Inflammatory macrophage treated with lipopolysaccharide for 4 hours (primary cell): Measurements from ENCODE around the gene NONO.
"Not testable (repeated sequence)": the region's sequence is repeated elsewhere in the genome, so short reads cannot be mapped to it uniquely, and the experiment has no call there.

Source experiments
- DNase-seq: peaks from one replicate; pipeline ENCODE4 v3.0.0-alpha.2; 2020

NONO gene, protein sequence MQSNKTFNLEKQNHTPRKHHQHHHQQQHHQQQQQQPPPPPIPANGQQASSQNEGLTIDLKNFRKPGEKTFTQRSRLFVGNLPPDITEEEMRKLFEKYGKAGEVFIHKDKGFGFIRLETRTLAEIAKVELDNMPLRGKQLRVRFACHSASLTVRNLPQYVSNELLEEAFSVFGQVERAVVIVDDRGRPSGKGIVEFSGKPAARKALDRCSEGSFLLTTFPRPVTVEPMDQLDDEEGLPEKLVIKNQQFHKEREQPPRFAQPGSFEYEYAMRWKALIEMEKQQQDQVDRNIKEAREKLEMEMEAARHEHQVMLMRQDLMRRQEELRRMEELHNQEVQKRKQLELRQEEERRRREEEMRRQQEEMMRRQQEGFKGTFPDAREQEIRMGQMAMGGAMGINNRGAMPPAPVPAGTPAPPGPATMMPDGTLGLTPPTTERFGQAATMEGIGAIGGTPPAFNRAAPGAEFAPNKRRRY

GRCh38 chrX:71283403-71284143 is at the start of gene NONO:
TSS of gene NONO (plus strand) at chrX:71283635. CDS start at chrX:71290638, 7,003 bp downstream.
- peak; percentile 98 for DNase-seq

GRCh38 chrX:71235482-71235881 is 48.0 kb upstream of the NONO start:
- DNase-seq = no peak

DNA sequence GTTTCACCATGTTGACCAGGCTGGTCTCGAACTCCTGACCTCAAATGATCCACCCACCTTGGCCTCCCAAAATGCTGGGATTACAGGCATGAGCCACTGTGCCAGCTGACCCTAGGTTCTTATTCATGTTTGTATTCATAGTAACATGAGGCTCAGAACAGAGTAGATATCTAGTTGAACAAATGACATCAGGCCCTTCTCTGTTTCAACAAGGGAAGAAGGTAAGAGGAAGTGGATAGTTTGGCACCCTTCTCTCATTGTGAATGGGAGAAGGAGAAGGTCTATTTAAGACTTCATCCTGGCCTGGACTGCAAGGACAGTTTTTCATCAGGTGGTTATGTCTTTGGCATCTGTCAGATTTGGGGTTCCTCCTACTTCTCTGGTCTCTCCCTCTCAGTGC is 46.6 kb upstream of the NONO start:
- peak; percentile 71 for DNase-seq

DNA sequence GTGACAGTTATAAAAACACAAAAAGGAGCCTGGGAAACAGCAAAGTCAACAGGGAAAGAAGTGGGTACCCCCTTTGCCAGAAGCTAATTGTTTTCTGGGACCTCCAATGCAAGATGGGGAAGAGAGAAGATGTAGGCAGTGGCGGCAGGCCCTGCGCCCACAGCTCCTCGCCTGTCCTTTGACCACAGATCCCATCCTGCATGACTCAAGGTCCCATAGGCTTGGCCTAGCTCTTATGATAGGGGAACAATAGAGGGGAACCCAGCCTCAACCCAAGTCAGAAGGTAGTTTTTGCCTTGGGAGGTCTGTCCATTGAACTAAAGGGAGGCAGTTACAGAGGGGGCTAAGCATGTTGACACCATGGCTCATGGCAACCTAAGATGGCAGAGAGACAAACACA is 43.7 kb upstream of the NONO start:
- peak; percentile 44 for DNase-seq

DNA sequence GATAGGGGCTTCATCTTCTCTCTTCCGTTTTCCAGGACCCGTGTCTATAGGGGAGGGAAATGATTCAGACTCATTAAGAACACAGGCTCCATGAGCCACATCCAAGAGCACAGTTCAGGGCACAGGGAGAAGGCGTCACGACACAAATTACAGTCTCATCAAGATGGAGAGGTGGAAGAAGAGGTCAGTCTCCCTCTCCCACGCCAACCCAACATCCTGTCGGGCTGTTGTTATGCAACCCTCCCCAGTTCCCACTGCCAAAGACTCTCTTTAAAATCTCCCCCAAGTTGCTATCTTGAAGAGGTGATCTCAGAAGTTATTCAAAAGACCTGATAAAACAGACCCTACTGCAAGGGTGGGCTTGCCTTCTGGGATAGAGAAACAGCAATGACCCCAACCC is 42.1 kb upstream of the NONO start:
- peak; percentile 24 for DNase-seq

GRCh38 chrX:71244359-71245128 is 38.9 kb upstream of the NONO start:
- DNase-seq = no peak

GRCh38 chrX:71245159-71245558 is 38.3 kb upstream of the NONO start:
- no peak for DNase-seq

- DNase-seq = no peak
Observed at GRCh38 chrX:71250841-71251240, 32.6 kb upstream of the NONO start.

- peak; percentile 39 for DNase-seq
Observed at GRCh38 chrX:71251466-71251973, 31.9 kb upstream of the NONO start.

GRCh38 chrX:71252221-71252620 is 31.2 kb upstream of the NONO start:
- no peak for DNase-seq

- DNase-seq = no peak
Observed at GRCh38 chrX:71253253-71254091, 30.0 kb upstream of the NONO start.

- peak; percentile 66 for DNase-seq
Observed at GRCh38 chrX:71254092-71254963, 29.1 kb upstream of the NONO start, which contains the start of gene ZMYM3. TSS of gene ZMYM3 (minus strand) at chrX:71254140. CDS start at chrX:71253255, 885 bp downstream.

- no peak for DNase-seq
Observed at GRCh38 chrX:71256051-71256450, 27.4 kb upstream of the NONO start.

GRCh38 chrX:71256856-71257255 is 26.6 kb upstream of the NONO start:
- no peak for DNase-seq

GRCh38 chrX:71268624-71269023 is 14.8 kb upstream of the NONO start:
- not testable (repeated sequence) for DNase-seq

- no peak for DNase-seq
Observed at GRCh38 chrX:71269801-71270395, 13.5 kb upstream of the NONO start.

DNA sequence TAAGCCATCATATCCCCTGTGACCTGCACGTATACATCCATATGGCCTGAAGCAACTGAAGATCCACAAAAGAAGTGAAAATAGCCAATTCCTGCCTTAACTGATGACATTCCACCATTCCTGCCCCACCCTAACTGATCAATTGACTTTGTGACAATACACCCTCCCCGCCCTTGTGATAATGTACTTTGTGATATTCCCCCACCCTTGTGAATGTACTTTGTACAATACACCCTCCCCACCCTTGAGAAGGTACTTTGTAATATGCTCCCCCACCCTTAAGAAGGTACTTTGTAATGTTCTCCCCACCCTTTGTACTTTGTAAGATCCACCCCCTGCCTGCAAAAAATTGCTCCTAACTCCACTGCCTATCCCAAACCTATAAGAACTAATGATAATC is 11.1 kb upstream of the NONO start:
- not testable (repeated sequence) for DNase-seq

GRCh38 chrX:71281300-71281699 is 2.1 kb upstream of the NONO start:
- not testable (repeated sequence) for DNase-seq

- no peak for DNase-seq
Observed at GRCh38 chrX:71282514-71283402, 677 bp upstream of the NONO start.
